Measurements from ENCODE around the gene PCBP3. TPM values are rescaled to one million over a fixed set of nuclear protein-coding genes. Genes with fewer than 3 reads are reported as not detected.

PCBP3 gene
- polyA plus RNA-seq, 3 donors = 1.7 to 9.5 (median 2.2) TPM

GRCh38 chr21:45909238-45909988 lies 265.9 kb downstream of the PCBP3 start:
- no peak overlapping the region for H3K27ac ChIP-seq (ENCODE audit: low read depth, low read length)
- 76 to 80% (median 79%) methylated on average over 18 to 23 of the region's 23 CpGs for WGBS, 3 donors

- WGBS, 3 donors = 41 to 60% (median 54%) methylated on average over 5 of the region's 5 CpGs
- no peak overlapping the region for H3K27ac ChIP-seq (ENCODE audit: low read depth, low read length)
These were observed 266.6 kb downstream of the PCBP3 start for GRCh38 chr21:45910155-45910547.

DNA sequence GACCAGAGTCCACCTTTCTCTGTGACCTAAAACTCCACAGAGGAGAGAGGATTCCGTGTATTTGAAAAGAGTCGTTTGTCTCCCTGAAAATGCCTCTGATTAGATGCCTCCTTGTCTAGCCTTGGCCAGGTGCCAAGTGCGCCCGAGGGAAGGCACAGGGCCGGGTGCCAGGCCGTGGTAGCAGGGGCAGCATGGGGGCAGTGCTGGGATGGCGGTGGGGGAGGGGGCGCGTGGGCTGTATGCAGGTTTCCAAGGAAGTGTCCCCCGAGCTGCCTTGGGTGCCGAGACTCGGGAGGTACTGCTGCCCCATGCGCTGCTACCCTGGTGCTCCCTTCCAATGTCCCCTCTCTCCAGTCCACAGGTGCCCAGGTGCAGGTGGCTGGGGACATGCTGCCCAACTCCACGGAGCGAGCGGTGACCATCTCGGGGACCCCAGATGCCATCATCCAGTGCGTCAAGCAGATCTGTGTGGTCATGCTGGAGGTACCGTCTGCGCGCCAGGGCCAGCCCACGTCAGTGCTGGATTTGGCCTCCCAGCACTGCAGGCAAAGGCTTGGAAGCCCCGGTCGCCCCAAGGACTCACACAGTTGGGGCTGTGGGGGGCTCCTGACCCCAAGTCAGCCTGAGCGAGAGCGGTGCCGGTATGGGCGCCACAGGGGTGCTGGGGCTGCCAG lies 267.2 kb downstream of the PCBP3 start:
- WGBS, 3 donors = 67 to 80% (median 76%) methylated on average over 27 to 28 of the region's 28 CpGs
- H3K27ac ChIP-seq (ENCODE audit: low read depth, low read length) = no peak overlapping the region

- 82 to 89% (median 89%) methylated on average over 15 of the region's 15 CpGs for WGBS, 3 donors
- H3K27ac ChIP-seq (ENCODE audit: low read depth, low read length) = no peak overlapping the region
These were observed 268.3 kb downstream of the PCBP3 start for GRCh38 chr21:45911806-45912325.

GRCh38 chr21:45912611-45913417 lies 269.3 kb downstream of the PCBP3 start:
- WGBS, 3 donors = 70 to 75% (median 71%) methylated on average over 13 to 16 of the region's 16 CpGs
- no peak overlapping the region for H3K27ac ChIP-seq (ENCODE audit: low read depth, low read length)

- 79 to 85% (median 81%) methylated on average over 10 of the region's 10 CpGs for WGBS, 3 donors
- no peak overlapping the region for H3K27ac ChIP-seq (ENCODE audit: low read depth, low read length)
These were observed 269.9 kb downstream of the PCBP3 start for GRCh38 chr21:45913418-45913765.

GRCh38 chr21:45913886-45914285 lies 270.4 kb downstream of the PCBP3 start:
- 75 to 88% (median 86%) methylated on average over 21 to 22 of the region's 22 CpGs for WGBS, 3 donors
- no peak overlapping the region for H3K27ac ChIP-seq (ENCODE audit: low read depth, low read length)

- WGBS, 3 donors = 77 to 88% (median 88%) methylated on average over 22 of the region's 22 CpGs
- no peak overlapping the region for H3K27ac ChIP-seq (ENCODE audit: low read depth, low read length)
These were observed 270.9 kb downstream of the PCBP3 start for GRCh38 chr21:45914321-45914845.

GRCh38 chr21:45916011-45916840 lies 272.7 kb downstream of the PCBP3 start:
- 55 to 67% (median 56%) methylated on average over 25 of the region's 25 CpGs for WGBS, 3 donors
- H3K27ac ChIP-seq (ENCODE audit: low read depth, low read length) = no peak overlapping the region

DNA sequence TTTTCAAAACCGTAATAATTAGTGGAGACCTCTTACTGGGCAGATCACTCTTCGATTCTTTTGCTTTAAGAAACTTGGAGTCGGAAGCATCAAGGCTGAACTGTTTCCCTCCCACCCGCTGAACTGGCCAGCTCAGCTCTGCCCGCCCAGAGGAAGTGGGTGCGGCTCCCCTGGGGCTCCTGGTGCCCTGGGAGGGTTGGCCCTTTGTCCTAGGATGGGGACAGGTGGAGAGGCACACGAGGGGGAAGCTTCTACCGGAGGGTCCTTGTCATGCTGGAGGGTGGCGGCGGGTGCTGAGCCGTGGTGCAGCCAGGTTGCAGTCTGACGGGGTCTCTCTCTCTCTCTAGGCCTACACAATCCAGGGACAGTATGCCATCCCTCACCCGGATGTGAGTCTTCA lies 273.7 kb downstream of the PCBP3 start:
- no peak overlapping the region for H3K27ac ChIP-seq (ENCODE audit: low read depth, low read length)
- WGBS, 3 donors = 65 to 72% (median 71%) methylated on average over 13 of the region's 13 CpGs

GRCh38 chr21:45918011-45918410 lies 274.5 kb downstream of the PCBP3 start:
- 86 to 92% (median 87%) methylated on average over 8 to 9 of the region's 11 CpGs for WGBS, 3 donors
- no peak overlapping the region for H3K27ac ChIP-seq (ENCODE audit: low read depth, low read length)

DNA sequence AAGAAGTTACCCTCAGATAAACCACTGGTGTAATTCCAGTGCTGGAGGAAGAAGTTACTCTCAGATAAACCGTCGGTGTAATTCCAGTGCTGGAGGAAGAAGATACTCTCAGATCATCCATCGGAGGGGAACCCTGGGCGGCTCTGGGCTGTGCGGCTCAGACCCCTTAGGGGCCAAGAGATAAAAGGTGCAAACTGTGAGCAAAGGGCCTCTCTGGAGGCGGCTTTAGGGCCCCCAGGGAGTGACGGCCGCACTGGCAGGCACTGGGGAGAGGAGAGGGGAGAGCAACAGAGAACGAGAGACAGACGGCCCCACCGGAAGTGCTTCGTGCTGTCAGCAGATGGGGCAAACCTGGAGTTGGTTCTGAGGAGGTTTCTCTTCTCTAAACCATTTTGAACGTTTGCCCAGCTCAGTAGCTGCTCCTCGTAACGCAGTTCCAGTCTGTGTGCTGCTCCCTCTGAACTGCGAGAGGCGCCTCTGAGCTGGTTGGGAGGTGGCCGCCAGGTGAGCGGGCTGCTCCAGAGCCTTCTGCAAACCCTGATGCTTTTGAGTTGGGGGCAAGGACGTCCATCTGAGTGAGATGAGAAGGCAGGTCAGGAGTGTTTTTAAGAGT lies 275.4 kb downstream of the PCBP3 start:
- WGBS, 3 donors = 66 to 77% (median 71%) methylated on average over 18 to 20 of the region's 20 CpGs
- no peak overlapping the region for H3K27ac ChIP-seq (ENCODE audit: low read depth, low read length)

- 72 to 81% (median 76%) methylated on average over 15 of the region's 15 CpGs for WGBS, 3 donors
- H3K27ac ChIP-seq (ENCODE audit: low read depth, low read length) = no peak overlapping the region
These were observed 276.1 kb downstream of the PCBP3 start for GRCh38 chr21:45919593-45919992.

DNA sequence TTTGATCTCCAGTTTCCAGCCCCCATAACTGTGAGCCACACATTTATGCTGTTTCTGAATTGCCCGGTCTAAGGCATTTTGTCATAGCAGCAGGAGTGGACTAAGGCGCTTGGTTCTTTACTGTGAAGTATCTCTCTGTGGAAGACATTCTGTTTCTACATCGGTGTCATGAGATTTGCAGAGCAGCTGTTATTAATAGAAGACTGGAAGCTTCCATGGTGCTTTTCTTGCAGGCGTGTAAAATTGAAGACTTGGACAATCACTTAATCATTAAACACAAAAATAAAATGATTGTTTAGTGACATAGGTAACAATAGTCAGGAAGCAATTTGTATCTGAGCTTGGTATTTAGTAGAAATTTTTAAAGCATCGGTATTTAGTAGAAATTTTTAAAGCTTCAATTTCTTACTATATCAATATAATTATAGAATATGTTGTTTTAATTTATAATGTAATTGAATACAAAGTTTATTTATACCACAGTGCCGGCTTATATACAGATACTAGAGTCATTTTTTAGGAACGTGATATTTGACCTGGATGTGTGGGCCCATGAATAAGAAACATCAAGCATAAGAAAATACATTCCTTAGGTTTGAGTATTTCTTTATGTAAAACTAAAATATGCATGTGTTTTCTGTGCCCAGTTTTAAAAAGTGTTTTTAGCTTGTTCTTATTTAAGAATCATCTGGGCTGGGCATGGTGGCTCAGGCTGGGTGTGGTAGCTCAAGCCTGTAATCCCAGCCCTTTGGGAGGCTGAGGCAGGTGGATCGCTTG lies 277.5 kb downstream of the PCBP3 start:
- no peak overlapping the region for H3K27ac ChIP-seq (ENCODE audit: low read depth, low read length)
- 91 to 93% (median 92%) methylated on average over 8 of the region's 8 CpGs for WGBS, 3 donors

- no peak overlapping the region for H3K27ac ChIP-seq (ENCODE audit: low read depth, low read length)
- 64 to 86% (median 84%) methylated on average over 7 of the region's 7 CpGs for WGBS, 3 donors
These were observed 278.4 kb downstream of the PCBP3 start for GRCh38 chr21:45921917-45922316.

- H3K27ac ChIP-seq (ENCODE audit: low read depth, low read length) = no peak overlapping the region
- WGBS, 3 donors = 69 to 81% (median 70%) methylated on average over 12 of the region's 12 CpGs
These were observed 279.1 kb downstream of the PCBP3 start for GRCh38 chr21:45922648-45923047.

- 9 to 23% (median 13%) methylated on average over 6 of the region's 6 CpGs for WGBS, 3 donors
- H3K27ac ChIP-seq (ENCODE audit: low read depth, low read length) = no peak overlapping the region
These were observed 279.6 kb downstream of the PCBP3 start for GRCh38 chr21:45923146-45923545.

Measured in adipose tissue (tissue), 3 donors.